Measurements from ENCODE around the gene PPP1R15B.

GRCh38 chr1:204454476-204454875 lies 42.9 kb upstream of the PPP1R15B start:
- TF ChIP-seq NFIC (IDR thresholded peaks at IDR 0.05), result no peak
- TF ChIP-seq RAD21 (IDR thresholded peaks at IDR 0.05; ENCODE audit: low read depth), result no peak
- no peak for TF ChIP-seq YY1 (IDR thresholded peaks at IDR 0.05; ENCODE audit: low read depth)
- TF ChIP-seq CEBPB (IDR thresholded peaks at IDR 0.05), result no peak
- TF ChIP-seq EP300 (IDR thresholded peaks at IDR 0.05; ENCODE audit: borderline replicate concordance), result no peak
- no peak for TF ChIP-seq MAX (IDR thresholded peaks at IDR 0.05)
- TF ChIP-seq EGR1 (IDR thresholded peaks at IDR 0.05), result no peak
- no peak for TF ChIP-seq TAF1 (IDR thresholded peaks at IDR 0.05; ENCODE audit: low read depth)
- TF ChIP-seq CREB1 (IDR thresholded peaks at IDR 0.05; ENCODE audit: low read depth), result no peak
- TF ChIP-seq USF1 (IDR thresholded peaks at IDR 0.05), result no peak
- TF ChIP-seq REST (IDR thresholded peaks at IDR 0.05; ENCODE audit: low read depth), result no peak
- no peak for TF ChIP-seq FOXM1 (IDR thresholded peaks at IDR 0.05; ENCODE audit: borderline replicate concordance, low read depth)

Data from Ishikawa (cell line).